Measurements from ENCODE around the gene MCC.

MCC gene

DNA sequence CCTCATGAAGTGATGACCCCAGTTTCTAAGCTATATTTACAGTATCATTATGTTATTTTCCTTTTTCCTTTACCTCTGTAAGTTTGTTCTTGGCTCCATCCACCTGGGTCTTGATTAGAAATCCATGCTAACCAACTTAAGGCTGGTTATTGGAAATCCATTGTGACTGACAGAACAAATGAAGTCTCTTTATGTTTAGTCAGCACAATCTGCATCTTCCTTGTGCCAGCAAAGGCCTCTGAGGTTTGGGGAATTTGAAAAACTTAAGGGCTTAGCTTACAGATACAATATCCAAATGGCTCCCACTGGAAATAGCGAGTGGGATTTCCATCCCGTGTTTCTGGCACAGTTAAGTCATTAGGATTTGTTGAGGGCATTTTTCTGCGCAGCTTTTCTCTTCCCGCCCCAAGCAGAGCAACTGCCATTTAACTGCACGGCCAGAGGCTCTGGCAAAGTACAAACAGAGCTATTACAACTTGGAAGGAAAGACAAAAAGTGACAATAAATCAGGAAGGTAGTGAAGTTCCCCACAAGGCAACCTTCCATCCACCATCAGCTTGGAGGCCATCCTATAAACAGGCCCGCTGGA, 447.5 kb downstream of the MCC start:
- DNase-seq = no peak

DNA sequence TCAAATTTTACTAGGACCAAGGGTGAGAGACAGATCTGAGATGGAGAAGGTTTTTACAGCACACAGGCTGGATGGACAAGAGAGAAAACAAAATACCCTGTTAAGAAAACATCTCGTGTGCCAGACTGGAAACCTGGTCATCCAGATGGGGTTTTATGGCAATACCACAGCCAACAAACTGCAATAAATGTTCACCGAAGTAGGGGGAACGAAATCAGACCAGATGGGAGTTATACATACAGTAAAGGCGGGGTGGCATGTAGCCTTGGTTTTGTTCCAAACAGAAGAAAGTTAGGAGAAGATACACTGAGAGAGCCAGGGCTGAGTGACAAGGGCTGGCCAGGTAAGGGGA, 448.3 kb downstream of the MCC start:
- no peak for DNase-seq

DNA sequence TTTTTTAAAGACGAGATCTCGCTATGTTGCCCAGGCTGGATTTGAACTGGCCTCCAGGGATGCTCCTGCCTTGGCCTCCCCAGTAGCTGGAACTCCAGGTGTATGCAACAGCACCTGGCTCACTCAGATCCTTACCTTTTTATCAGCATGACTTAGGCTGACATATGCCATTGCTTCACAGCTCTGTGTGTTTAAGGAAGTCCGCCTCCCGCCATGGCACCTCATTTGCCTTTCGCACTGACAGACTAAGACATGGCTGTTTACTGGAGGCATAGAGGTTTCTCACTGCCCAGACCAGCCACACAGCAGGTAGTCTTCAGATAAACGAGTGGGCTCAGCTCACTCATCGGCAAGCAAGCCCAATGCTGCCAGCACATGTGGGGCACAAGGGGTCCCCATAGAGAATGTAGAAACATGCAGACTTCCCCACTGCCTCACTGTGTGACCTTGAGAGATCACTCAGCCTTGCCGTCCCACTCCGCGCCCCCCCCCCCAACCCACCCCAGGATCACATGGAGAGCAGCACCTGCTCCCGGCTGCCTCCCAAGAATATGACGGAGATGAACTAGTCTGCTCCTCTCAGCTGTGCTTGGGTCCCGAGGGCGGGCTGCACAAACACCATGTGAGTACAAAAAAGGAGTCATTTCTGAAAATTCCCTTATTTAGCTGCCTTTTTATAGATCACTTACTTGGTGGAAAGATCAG, 448.9 kb downstream of the MCC start:
- DNase-seq = no peak

DNA sequence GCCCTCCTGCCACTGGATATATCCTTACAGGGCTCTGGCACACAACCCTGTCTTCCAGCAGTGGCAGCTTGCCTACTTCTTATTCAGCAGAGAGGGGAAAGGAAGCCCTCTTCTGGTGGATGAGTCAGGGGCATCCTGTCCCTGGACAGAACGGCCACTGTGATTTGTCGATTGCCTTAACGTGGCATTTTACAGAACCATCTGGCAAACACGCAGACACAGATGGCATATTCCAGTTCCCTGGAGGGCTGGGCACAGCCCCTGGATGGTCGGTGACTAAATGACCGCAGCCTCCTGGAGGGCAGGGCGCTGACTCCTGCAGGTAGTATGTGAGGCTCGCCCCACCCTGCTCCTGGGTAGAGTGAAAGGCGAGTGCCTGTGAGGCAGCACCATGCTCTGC, 449.5 kb downstream of the MCC start:
- no peak for DNase-seq

DNA sequence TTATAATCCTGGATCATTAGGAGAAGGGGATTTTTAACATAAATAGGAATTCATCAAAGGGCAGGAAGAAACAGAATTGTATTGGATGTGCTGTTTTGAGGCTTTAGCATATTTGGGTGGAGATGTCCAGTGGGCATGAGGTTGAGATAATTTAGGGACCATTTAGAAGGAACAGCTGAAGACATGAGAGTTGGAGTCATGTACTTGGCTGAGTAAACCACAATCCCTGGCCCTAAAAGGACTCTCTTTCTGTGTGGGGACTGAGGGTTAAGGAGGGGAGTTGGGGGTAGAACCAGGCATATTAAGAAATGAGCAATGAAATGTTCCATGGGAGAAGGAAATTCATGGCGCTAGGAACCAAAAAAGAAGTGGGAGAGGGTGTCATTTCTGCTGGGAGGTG, 450.1 kb downstream of the MCC start:
- no peak for DNase-seq

DNA sequence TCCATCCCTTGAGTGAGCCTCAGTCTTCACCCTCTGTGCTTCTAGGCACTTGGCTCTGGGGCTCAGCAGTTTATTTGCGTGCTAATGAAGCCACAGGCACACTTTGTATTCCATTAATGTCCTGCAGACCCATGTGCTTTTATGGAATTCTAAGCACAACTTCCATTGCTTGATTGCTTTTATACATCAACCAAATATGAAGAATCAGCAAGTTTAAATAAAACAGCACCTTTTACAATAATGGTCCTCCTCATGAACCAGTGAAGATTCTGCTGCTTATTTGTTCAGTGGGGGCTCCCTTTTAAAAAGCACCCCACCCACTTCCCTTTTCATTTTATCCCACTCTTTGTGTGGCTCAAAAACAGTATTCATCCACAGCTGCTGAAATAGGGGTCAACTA, 451.4 kb downstream of the MCC start:
- no peak for DNase-seq

DNA sequence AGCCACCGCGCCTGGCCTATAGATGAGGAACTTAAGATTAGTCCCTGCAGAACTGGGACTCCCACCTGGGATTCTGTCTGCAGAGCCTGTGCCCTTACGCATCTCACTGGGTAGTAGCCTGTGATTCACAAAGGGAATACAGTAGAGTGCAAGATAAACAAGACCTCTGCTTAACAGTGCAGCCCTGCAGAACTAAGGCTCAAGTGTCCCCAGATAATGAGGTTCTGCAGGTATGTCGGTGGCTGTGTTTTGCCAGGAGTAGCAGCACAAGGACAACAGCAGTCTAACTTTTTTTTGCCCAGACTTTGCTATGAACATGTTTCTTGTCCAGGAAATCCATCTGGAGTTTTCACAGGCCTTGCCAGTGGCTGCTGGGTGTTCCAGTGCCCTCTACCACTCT, 451.9 kb downstream of the MCC start:
- no peak for DNase-seq

DNA sequence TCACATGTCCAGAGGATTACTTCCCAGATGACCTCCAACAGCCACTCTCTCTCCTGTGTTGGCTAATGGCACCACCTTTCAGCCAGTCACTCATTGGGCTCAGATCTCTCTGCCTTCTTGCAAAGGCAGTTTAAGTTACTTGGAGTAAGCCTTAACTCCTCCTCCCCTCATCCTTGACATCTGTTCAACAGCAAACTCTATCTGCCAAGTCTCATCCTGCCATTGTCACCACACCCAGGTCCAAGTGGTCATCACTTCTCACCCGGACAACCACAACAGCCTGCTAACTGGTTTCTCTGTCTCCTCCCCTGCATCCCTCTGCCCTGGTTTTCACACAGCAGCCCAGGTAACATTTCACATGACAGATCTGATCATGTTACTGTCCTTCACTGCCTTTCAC, 453.2 kb downstream of the MCC start:
- no peak for DNase-seq

DNA sequence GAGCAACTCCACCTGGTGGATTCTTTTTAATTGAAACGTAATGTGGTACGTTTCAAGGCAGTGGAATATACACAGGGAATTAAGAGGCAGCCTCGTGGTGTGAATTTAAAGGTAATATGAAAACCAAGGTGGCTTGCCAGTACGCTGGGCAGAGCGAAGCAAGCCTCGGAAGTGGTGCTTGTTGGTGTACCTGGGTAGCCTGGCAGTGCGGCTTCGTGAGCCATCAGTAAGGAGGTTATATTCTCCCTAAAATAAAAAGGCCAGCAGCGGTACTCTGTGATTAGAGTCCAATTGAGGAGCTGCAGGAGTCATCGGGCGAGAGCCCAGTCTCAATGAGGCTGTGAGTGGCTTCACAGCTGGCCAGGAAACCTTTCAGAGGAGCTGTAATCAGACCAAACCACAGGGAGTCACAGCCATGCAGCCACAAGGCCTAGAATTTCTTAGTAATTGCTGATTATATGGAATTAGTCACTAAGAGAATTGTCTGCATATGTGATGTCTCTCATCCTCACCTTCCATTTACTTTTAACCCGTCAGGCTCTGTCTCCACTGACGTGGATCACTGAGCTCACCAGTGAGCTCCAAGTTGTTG, 454.0 kb downstream of the MCC start:
- DNase-seq = no peak

DNA sequence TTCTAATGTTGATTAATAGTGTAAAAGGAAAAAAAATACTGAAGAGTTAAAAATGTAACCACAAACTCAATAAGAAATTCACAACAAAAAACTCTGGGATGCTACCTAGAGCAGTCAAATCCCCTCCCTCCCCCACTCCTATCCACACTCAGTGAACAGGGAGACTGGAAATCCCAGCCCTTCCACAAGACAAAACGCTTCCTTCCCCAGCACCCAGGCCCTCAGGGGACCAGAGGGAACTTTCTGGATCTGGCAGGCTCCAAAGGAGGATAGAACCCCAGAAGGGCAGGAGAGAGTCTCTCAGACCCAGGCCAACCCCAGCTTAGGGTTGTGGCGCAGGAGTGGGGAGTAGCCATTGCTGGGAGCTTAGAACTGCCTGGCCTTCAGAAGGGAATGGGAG, 456.7 kb downstream of the MCC start:
- DNase-seq = no peak

DNA sequence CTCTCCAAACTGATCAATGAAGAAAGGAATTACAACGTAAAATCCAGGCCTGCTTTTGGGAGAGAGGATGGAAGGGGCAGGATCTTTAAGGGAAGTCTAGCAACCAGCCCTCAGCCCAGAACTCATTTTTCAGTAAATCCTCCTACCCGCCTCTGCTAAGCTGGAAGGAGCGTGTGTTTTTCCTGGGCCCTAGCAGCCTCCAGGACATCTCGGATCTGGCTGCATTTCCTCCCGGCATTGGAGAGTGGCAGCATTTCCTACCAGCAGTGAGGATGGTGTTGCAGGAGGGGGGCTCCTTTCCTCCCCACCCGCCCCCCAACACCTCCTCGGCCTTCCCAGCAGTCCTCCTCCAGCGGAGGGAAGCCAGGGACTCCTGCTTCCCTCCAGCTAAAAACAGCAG, 457.1 kb downstream of the MCC start:
- DNase-seq = no peak

DNA sequence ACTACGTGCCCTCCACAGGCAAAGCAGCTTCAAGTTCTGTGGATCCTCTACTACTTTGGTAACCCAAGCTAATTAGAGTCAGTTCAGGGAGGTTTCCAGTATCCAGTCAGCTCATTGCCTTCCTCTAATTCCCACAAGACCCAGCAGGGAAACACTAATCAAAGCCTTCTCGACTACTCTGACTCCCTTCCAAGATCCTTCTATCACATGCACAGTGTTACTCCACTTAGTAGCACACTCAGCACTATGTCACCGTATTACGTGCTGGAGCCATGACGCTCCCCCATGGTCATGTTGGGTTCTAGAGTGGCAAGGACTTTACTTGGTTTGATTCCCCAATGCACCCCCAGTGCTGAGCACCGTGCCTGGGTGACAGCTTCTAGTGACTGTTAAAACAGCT, 458.6 kb downstream of the MCC start:
- no peak for DNase-seq

DNA sequence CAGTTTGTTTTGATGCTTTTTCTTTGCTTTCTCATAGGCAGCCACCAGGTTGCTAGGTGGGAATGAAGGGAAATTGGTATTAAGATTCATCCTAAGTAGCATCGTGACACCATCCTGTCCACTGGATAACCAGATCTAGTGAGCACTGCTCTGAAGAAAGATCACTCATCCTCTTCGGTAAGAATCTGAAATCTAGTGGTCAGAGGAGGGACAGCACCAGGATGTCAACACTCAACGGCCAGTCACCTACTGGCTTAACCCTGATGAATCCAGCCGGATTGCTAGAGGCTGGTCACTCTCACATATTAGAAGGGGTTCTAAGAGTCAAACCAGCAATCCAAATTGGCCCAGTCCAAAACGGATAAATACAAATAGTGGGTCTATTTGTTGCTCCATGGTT, 460.8 kb downstream of the MCC start:
- no peak for DNase-seq

DNA sequence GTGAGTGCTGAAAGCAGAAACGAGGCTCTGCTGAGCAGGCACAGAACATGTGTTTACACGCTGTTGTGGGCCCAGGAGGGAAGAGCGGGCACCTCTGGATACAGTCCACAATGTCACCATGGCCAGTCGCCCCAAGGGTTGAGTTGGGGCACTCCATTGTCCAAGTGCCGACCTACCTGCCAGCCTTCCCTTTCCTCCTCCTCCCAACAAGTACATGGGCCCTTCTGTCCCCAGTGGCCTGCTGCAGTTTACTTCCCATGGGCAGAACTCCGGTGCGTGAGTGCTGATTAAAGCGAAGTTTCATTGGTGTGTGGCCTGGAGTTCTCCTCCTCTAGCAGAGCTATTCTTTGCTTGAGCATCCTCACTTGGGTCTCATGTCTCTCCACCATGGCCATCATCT, 461.2 kb downstream of the MCC start:
- DNase-seq = no peak

DNA sequence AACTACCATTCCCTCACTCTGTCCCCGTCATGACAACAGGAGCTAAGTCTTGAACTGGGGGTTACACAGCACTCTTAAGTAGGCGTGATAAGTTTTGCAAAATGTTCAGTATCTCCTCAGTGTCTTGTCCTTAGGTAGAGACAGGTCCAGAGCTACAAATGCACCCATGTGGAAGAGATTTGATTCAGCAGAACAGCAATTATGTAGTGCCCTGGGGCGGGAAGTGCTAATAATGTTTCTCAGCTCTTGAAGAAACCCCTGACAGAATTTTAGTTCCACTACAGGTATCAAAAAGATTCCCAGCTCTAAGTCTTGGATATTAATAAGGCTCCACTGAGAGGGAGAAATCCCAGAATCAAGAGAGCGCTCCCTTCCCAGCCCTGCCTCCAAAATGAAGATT, 462.0 kb downstream of the MCC start:
- no peak for DNase-seq

DNA sequence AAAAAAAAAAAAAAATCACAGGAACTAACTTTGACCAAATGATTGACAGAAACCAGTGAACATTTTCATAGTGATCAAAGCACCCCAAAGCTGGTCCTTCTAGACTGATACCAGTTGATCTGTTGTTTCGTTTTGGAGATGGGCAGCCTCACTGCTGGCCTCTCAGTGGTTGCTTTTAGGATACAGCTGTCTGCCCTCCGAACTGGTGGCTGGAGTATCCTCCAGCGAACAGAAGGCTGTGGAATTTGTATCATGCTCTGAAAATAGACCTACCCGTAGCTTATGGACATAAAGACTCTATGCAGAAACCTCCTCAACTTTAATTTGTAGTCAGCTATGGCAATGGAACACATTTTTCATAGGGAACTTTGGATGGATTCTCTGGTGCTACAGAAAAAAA, 462.7 kb downstream of the MCC start:
- no peak for DNase-seq

DNA sequence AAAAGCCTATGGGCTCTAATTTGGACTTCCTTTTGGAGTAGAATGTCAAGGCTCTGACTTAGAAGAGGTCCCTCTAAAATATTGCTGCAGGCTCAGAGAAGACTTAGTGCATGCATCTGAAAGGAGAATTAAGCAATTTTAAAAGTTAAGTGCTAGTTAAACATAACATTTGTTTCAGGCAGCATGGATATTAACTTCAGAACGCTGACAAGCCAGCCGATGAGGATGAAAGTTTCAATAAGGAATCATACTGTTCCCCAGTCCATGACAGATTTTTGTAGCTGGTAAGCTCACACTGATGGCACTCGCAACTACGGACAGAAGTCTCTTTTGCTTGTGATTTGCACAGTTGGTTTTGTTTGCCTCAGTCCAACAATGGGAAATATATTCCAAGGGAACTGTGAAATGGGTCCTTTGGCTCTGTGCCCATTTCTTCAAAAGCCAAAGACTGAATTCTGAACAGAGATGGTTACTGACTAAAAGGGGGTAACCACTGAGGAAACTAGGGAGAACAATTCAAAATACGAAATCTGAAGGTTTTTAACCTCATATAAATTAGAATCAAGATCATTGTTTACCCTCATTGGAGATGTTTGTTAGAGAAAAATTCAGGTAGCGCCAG, 464.1 kb downstream of the MCC start:
- DNase-seq = no peak

DNA sequence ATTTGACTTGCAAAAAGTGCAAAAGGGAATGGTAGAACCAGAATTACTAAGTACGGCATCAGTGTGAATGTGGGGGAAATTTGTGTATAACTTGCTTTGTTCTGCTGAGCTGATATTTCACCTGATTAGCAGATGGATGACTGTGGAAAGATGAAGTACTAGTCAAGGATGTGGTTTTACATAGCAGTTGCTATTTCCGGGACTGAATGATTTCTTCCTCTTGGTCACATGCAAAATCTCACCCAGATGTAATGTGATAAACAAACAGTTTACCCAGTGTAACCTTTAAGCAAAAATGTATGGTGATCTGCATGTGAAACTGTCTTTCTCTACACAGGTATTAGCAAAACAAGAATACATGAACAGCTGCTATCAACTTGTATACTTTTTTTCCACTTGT, 465.6 kb downstream of the MCC start:
- DNase-seq = no peak

DNA sequence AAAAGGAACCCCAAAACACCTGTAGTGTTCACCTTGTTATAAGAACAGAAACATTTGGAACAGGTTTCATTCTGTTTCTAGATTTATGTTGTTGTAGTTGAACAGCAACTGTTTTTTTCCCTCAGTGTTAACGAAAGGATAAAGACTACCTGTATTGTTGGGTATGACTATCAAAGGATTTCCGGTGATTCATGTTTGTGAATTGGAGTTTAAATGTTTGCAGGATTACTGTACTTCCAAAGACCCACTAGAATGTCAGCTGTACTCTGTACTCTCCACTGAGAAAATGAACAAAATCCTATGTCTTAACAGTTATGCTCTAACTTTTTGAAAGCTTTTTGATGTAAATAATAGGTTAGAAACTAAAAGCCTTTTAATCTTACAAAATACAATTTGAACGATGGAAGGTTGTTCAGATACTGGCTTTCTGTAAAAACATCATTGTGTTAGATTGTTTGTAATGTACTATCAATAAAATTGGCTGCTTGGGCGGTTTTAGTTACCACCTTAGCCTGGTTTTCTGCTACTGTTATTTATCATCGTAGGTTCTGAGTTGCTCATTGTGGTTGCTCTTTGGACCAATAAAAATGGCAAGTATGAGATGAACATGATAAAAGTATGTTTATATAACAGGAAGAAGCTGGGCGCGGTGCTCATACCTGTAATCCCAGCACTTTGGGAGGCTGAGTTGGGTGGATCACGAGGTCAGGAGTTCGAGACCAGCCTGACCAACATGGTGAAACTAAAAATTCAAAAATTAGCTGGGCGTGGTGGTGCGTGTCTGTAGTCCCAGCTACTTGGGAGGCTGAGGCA, 467.6 kb downstream of the MCC start:
- no peak for DNase-seq

DNA sequence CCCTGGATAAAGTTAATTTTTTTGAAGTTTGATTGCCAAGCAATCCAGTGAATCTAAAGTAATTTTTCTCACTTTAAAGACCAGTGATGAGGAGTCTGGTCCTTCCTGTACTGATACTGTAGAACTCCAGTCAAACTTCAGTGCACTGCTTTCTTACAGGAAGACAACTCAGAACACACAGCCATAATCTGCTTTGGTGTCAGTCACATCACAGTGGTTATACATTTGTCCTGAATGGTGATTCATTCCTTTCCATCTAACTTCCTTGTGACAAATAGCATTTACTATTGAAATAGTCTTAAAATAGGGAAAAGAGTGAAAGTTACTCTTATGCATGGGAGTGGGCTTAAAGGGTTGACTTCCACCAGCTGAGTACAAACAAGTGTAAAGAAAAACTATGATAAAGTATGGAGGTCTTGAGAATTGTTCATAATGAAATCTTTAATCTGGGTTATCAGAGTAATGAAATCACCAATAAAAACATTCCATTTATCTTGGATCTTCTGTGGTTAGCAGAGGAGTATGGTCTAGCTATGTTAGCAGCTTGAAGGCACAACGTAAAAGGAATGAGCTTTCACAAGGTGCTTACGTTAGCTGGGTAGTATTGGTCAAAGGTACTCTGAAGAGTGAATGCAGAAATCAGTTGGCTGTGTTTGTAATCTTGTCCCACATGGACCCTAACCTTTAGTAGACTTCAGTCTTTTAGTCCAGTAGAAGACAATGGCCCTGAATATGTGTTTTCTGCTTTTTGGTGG, 470.2 kb downstream of the MCC start:
- no peak for DNase-seq

DNA sequence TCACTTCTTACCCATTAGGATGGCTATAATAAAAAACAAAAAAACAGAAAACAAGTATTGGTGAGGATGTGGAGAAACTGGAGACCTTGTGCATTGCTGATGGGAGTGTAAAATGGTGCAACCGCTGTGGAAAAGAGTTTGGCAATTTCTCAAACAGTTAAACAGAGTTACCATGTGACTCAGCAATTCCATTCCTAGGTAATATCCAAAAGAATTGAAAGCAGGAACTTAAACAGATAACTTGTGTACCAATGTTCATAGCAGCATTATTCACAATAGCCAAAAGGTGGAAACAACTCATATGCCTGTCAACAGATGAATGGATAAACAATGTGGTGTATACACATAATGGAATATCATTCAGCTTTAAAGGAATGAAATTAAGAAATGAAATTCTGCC, 482.8 kb downstream of the MCC start:
- DNase-seq = no peak

DNA sequence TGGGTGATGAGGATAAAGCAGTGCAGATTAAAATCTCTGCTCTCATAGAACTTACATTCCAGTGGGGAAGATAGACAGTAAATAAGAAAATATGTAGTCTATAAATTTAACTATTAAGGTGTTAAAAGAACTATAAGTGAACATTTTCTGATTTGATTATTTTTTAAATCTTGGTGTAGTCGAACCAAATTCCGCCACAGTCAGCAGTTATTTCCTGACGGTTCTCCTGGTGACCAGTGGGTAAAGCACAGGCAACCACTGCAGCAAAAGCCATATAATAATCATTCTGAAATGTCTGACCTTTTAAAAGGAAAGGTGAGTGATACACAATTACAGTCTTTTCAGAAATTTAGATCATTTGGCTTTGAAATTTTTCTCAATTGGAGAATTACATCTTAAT, 484.5 kb downstream of the MCC start:
- DNase-seq = no peak

DNA sequence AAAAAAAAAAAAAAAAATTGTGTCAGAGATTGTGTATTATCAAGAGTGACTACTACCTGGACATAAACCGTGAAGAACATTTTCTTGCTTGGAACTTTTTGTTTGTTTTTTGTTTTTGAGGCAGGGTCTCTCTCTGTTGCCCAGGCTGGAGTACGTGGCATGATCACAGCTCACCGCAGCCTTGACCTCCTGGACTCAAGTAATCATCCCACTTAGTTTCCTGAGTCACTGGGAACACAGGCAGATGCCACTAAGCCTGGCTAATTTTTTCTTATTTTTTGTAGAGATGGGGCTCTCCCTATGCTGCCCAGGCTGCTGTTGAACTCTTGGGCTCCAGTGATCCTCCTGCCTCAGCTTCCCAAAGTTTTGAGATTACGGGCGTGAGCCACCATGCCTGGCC, 485.8 kb downstream of the MCC start:
- DNase-seq = no peak

Data from NCI-H2029 (cell line).